CD8-positive, alpha-beta memory T cell (primary cell): Measurements from ENCODE around the gene SLC24A3. TPM values are rescaled to one million over a fixed set of nuclear protein-coding genes. Genes with fewer than 3 reads are reported as not detected.
A peak's percentile ranks its signal among the peaks of the same experiment; 100 is the strongest.

Experiments
- CTCF ChIA-PET: fragments of 350-600 bp; sonication (Branson Sonifier 250); formaldehyde crosslinking; loops from one replicate; lab custom pipeline; 2021; ENCODE audit warnings: antibody characterized with exemption; lab: Charles Lee
- POLR2A ChIA-PET: fragments of 350-600 bp; sonication (Branson Sonifier 250); formaldehyde crosslinking; loops from one replicate; lab custom pipeline; 2021; ENCODE audit warnings: antibody characterized with exemption; lab: Charles Lee
- DNase-seq, 5 donors: peaks; one replicate each; pipeline versions ENCODE4 v3.0.0 to v3.0.0-alpha.2; 2020 to 2022; ENCODE audit warnings: mixed read lengths in 1 of 5
- H3K27ac ChIP-seq: one replicate; pipeline ENCODE4 v1.7.0; 2013; ENCODE audit warnings: low read depth, mild to moderate bottlenecking, low read length, moderate library complexity
- H3K27me3 ChIP-seq: 2 replicates; pipeline ENCODE4 v1.7.0; 2013; ENCODE audit warnings: low read length, mild to moderate bottlenecking; ENCODE audit not compliant: insufficient read depth, poor library complexity, severe bottlenecking
- H3K36me3 ChIP-seq: 2 replicates; pipeline ENCODE4 v1.7.0; 2013; ENCODE audit warnings: mild to moderate bottlenecking, low read length, moderate library complexity; ENCODE audit not compliant: insufficient read depth
- H3K4me1 ChIP-seq: 2 replicates; pipeline ENCODE4 v1.7.0; 2013; ENCODE audit warnings: mild to moderate bottlenecking, low read length, moderate library complexity; ENCODE audit not compliant: insufficient read depth
- H3K4me3 ChIP-seq: 2 replicates; pipeline ENCODE4 v1.7.0; 2013; ENCODE audit warnings: mild to moderate bottlenecking, low read length
- H3K9me3 ChIP-seq: 2 replicates; pipeline ENCODE4 v1.7.0; 2013; ENCODE audit warnings: mild to moderate bottlenecking, low read length
- H3K27ac Mint-ChIP-seq, 8 donors: one replicate each; pipeline ENCODE4 v1.8.0; 2020 to 2021; ENCODE audit warnings: mixed read lengths in 8 of 8, mild to moderate bottlenecking in 6 of 8, inconsistent platforms in 3 of 8, moderate library complexity in 3 of 8
- H3K27me3 Mint-ChIP-seq, 2 donors: one replicate each; pipeline ENCODE4 v1.8.0; 2020 to 2021; ENCODE audit warnings: mixed read lengths in 2 of 2, mild to moderate bottlenecking in 1 of 2, moderate library complexity in 1 of 2
- H3K36me3 Mint-ChIP-seq, 3 donors: one replicate each; pipeline ENCODE4 v1.8.0; 2020 to 2021; ENCODE audit warnings: mixed read lengths in 3 of 3, inconsistent platforms in 1 of 3, mild to moderate bottlenecking in 1 of 3
- H3K4me1 Mint-ChIP-seq, 3 donors: one replicate each; pipeline ENCODE4 v1.8.0; 2020 to 2021; ENCODE audit warnings: mixed read lengths in 3 of 3, inconsistent platforms in 1 of 3, mild to moderate bottlenecking in 1 of 3
- H3K4me3 Mint-ChIP-seq, 7 donors: one replicate each; pipeline ENCODE4 v1.8.0; 2020 to 2021; ENCODE audit warnings: mixed read lengths in 7 of 7, mild to moderate bottlenecking in 6 of 7, moderate library complexity in 4 of 7, inconsistent platforms in 2 of 7
- H3K9me3 Mint-ChIP-seq, 5 donors: one replicate each; pipeline ENCODE4 v1.8.0; 2020 to 2022; ENCODE audit warnings: mixed read lengths in 5 of 5, mild to moderate bottlenecking in 3 of 5, moderate library complexity in 2 of 5, inconsistent platforms in 1 of 5
- polyA plus RNA-seq: library from polyadenylated mRNA; unstranded; fragments of 300-500 nt; fragmentation: Illumina TruSeq; gene quantifications from one replicate; pipeline ENCODE4 v1.2.3, GENCODE V29; 2021
- total RNA-seq, 2 experiments: library from RNA; stranded (reverse); gene quantifications; one replicate each; pipeline ENCODE4 v1.2.3, GENCODE V29; 2021

SLC24A3 gene
- total and polyA plus RNA-seq, 3 experiments from 2014 or later = not detected

DNA sequence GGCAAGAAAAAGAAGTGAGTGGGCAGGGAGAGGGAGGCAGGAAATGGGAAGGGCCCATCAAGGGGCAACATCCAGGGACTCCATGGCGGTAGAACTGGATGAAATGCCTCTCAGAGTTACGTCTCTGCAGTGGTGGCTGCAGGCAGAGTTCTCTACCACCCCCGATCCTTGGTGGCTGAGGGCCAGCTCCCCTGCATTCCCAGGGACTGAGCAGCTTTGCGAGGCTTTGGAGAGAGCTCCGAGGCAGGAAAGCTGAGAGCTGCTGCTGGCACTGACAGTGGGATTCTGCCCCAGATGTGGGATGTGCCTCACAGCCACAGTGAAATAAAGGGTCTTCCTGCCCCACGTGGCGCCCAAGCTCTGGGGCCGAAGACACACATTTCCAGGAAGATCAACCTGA, 236.6 kb downstream of the SLC24A3 start:
- Mint-ChIP-seq H3K4me3 (peak overlapping the region in 1 of 7 donors; percentile 23), H3K9me3 (peaks cover 0 to 14% (median 4%) of the 10 kb centered on the region in 5 donors), H3K27me3 (peaks cover 0 to 3% of the 10 kb centered on the region in 2 donors), H3K27ac (no peak overlapping the region), H3K36me3 (no peaks in the 10 kb centered on the region), H3K4me1 (peaks cover 0 to 9% (median 8%) of the 10 kb centered on the region in 3 donors)
- no peaks in the 10 kb centered on the region for H3K36me3 ChIP-seq
- H3K27me3 ChIP-seq = no peaks in the 10 kb centered on the region
- H3K9me3 ChIP-seq = no peaks in the 10 kb centered on the region
- H3K27ac ChIP-seq = no peak overlapping the region
- no peak for DNase-seq
- ChIA-PET CTCF (no interaction called here), POLR2A (no interaction called here)
- no peak overlapping the region for H3K4me3 ChIP-seq
- no peaks in the 10 kb centered on the region for H3K4me1 ChIP-seq

DNA sequence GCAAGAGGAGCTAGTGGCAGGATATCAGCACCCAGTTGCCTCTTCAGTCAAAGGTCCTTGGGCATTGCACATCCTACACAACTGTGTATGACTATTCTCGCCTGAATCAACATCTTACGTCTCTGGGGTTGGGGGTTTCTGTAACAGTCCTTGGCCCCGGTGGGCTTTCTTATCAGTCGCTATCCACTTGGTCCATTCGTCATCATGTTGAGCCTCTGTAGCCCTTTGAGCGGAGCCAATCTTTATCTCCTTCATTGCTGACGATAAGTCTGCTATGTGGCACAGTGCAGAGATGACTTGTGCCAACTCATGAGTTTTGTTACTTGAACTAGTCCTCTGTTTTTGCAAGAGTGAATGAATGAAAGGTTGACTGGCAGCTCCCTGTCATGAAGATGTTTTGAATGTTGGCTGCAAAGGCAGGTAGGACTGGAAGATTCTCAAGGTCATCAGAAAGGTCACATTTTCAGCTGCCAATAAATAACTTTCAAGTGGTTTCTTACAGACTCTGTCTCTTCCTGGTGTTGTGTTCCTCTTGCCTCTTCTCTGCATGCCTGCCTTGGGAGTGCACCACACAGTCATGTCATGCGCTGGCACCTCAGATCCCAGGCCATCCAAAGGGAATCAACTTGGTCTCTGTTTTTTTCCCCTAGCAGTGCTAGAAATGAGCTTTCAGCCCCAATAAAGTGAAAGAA, 238.9 kb downstream of the SLC24A3 start:
- peaks cover 0 to 9% (median 8%) of the 10 kb centered on the region in 3 donors for H3K4me1 Mint-ChIP-seq
- peaks cover 0 to 12% (median 0%) of the 10 kb centered on the region in 5 donors for H3K9me3 Mint-ChIP-seq
- ChIA-PET CTCF (no interaction called here), POLR2A (no interaction called here)
- H3K27me3 ChIP-seq = no peaks in the 10 kb centered on the region
- peaks cover 0 to 3% of the 10 kb centered on the region in 2 donors for H3K27me3 Mint-ChIP-seq
- peak overlapping the region in 3 of 7 donors; percentile 46 to 76 (median 47) for H3K4me3 Mint-ChIP-seq
- H3K9me3 ChIP-seq = no peaks in the 10 kb centered on the region
- no peaks in the 10 kb centered on the region for H3K36me3 ChIP-seq
- no peak for DNase-seq
- no peak overlapping the region for H3K27ac ChIP-seq
- peak overlapping the region in 1 of 8 donors; percentile 60 for H3K27ac Mint-ChIP-seq
- no peaks in the 10 kb centered on the region for H3K36me3 Mint-ChIP-seq
- no peak overlapping the region for H3K4me3 ChIP-seq
- no peaks in the 10 kb centered on the region for H3K4me1 ChIP-seq

DNA sequence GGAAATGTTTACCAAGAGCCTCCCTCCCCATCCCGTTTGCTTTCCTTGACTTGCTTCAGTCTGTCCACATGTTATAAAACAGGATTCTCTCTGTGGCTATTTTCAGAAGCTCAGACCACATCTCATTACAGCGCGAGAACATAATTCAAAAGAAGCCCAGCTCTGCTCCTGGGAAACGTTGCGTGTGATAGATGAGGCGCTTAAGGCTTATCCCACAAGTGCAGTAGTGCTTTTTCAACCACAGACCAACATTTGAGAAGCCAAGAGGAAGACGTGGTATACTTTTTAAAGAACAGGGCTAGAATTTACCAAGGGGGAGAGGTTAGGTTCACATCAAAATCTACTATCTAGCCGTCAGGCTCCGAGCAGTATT, 239.5 kb downstream of the SLC24A3 start:
- no peaks in the 10 kb centered on the region for H3K4me1 ChIP-seq
- no peaks in the 10 kb centered on the region for H3K36me3 ChIP-seq
- H3K27me3 Mint-ChIP-seq = peaks cover 0 to 3% of the 10 kb centered on the region in 2 donors
- H3K4me1 Mint-ChIP-seq = peaks cover 0 to 9% (median 8%) of the 10 kb centered on the region in 3 donors
- H3K9me3 ChIP-seq = no peaks in the 10 kb centered on the region
- peaks cover 0 to 12% (median 0%) of the 10 kb centered on the region in 5 donors for H3K9me3 Mint-ChIP-seq
- H3K4me3 Mint-ChIP-seq = peak overlapping the region in 4 of 7 donors; percentile 3 to 76 (median 46)
- DNase-seq = no peak
- H3K27me3 ChIP-seq = no peaks in the 10 kb centered on the region
- POLR2A ChIA-PET = no interaction called here
- H3K27ac ChIP-seq = no peak overlapping the region
- no peak overlapping the region for H3K4me3 ChIP-seq
- CTCF ChIA-PET = no interaction called here
- H3K36me3 Mint-ChIP-seq = no peaks in the 10 kb centered on the region
- peak overlapping the region in 1 of 8 donors; percentile 44 for H3K27ac Mint-ChIP-seq

DNA sequence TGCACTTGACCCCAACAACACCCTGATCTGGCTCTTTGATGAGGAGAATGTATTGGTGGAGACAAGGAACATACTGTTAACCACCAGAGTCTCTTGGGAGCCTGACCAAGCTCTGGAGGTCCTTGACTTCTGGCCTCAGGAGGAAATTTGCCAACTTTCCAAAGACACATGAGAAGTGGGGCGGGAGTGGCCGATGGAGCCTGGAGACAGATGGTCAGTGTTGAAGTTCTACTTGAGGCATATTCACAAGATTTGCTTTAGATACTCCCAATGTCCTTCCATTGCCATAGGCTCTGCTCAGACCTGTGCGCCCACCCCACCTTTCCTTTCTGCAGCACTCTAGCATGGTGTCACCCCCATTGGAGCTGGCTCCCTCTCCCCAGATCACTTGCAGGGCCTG, 241.0 kb downstream of the SLC24A3 start:
- Histone ChIP-seq H3K27me3 (no peaks in the 10 kb centered on the region), H3K27ac (no peak overlapping the region), H3K4me3 (no peak overlapping the region), H3K4me1 (no peaks in the 10 kb centered on the region), H3K9me3 (no peaks in the 10 kb centered on the region), H3K36me3 (no peaks in the 10 kb centered on the region)
- Mint-ChIP-seq H3K27ac (peak overlapping the region in 1 of 8 donors; percentile 61), H3K27me3 (no peaks in the 10 kb centered on the region), H3K4me3 (no peak overlapping the region), H3K36me3 (no peaks in the 10 kb centered on the region), H3K4me1 (peaks cover 0 to 9% (median 8%) of the 10 kb centered on the region in 3 donors), H3K9me3 (peaks cover 0 to 3% (median 0%) of the 10 kb centered on the region in 5 donors)
- ChIA-PET CTCF (no interaction called here), POLR2A (no interaction called here)
- no peak for DNase-seq

DNA sequence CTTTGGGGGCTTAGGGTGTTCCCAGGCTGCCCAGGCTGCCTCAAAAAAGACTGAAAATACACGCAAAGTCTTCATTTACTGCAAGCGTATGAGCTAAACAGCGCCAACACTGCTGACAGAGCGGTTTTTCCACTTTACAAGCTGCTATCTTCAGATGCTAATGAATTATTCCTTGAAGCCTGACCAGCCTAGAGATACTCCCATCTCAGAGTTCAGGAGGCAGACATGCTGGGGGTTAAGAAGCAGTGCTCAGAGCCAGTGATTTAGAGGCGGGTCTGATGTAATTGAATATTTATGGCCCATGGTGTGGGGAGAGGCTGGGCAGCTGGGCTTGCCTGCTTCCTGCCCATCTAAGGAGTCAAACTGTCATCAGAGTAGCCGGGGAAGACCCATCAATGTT, 241.4 kb downstream of the SLC24A3 start:
- Mint-ChIP-seq H3K9me3 (peaks cover 0 to 3% (median 0%) of the 10 kb centered on the region in 5 donors), H3K27me3 (no peaks in the 10 kb centered on the region), H3K4me1 (peaks cover 0 to 9% (median 8%) of the 10 kb centered on the region in 3 donors), H3K4me3 (no peak overlapping the region), H3K36me3 (no peaks in the 10 kb centered on the region), H3K27ac (peak overlapping the region in 1 of 8 donors; percentile 61)
- Histone ChIP-seq H3K27ac (no peak overlapping the region), H3K9me3 (no peaks in the 10 kb centered on the region), H3K4me1 (no peaks in the 10 kb centered on the region), H3K27me3 (no peaks in the 10 kb centered on the region), H3K36me3 (no peaks in the 10 kb centered on the region), H3K4me3 (no peak overlapping the region)
- DNase-seq = no peak
- POLR2A ChIA-PET = no interaction called here
- CTCF ChIA-PET = no interaction called here

DNA sequence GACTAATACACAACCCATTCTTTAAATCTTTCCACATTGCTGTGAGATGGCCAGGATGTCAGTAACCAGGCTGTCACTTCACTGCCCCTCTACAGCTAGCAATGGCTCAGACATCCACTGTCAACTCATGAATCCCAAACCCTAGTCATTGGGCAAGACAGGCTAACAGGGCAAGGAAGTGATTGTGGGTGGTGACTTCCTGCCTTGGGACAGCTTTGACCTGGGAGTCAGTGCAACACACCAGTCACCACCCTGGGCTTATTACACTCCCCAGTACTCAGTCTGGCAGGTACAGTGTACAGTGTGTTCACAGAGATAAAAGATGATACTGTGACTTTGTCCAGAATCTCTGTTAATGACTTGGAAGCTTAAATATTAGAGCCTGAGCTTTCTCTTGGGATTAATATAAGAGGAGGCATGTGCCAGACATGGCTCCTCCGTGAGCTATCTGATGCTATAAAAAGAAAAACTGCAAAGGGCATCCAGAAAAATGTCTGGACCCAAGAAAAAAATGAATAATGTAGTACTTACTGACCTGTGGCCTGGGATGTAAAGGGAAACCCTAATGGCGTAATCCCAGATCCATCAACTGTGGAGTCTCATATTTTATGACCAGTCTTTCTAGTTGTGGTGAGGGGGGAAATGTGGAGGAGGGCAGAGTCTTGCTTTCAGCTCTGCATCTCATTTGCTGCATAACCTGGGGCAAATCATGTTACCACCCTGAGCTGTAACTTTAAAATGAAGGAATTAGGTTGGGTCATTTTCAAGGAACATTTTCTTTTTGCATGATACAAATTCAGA, 244.4 kb downstream of the SLC24A3 start:
- H3K27ac Mint-ChIP-seq = no peak overlapping the region
- H3K9me3 Mint-ChIP-seq = peaks cover 0 to 2% (median 0%) of the 10 kb centered on the region in 5 donors
- H3K36me3 Mint-ChIP-seq = no peaks in the 10 kb centered on the region
- H3K4me1 ChIP-seq = no peaks in the 10 kb centered on the region
- POLR2A ChIA-PET = no interaction called here
- no peaks in the 10 kb centered on the region for H3K36me3 ChIP-seq
- no peak overlapping the region for H3K4me3 ChIP-seq
- no peaks in the 10 kb centered on the region for H3K9me3 ChIP-seq
- no peak overlapping the region for H3K27ac ChIP-seq
- H3K4me1 Mint-ChIP-seq = peaks cover 0 to 6% (median 4%) of the 10 kb centered on the region in 3 donors
- H3K27me3 Mint-ChIP-seq = no peaks in the 10 kb centered on the region
- no peaks in the 10 kb centered on the region for H3K27me3 ChIP-seq
- DNase-seq = no peak
- no peak overlapping the region for H3K4me3 Mint-ChIP-seq
- CTCF ChIA-PET = no interaction called here

DNA sequence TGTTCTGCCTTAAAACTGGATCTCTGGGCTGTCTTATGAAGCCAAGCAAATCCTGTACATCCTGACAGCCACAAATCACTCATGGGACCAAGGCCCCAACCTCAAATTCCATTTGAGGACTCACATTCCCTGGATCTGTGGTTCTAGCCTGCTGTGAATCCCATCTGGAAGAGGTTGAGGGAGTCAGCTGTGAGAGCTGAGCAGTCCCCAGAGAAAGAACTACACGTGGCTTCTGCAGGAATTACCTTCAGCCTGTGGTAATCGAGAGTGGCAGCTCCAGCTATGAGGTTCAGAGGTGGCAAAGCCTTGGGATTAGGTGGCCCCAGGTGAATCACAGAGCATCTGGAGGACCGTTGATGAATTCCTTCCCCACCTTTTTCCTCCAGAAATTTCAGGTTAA, 245.2 kb downstream of the SLC24A3 start:
- CTCF ChIA-PET = no interaction called here
- no peak overlapping the region for H3K4me3 Mint-ChIP-seq

DNA sequence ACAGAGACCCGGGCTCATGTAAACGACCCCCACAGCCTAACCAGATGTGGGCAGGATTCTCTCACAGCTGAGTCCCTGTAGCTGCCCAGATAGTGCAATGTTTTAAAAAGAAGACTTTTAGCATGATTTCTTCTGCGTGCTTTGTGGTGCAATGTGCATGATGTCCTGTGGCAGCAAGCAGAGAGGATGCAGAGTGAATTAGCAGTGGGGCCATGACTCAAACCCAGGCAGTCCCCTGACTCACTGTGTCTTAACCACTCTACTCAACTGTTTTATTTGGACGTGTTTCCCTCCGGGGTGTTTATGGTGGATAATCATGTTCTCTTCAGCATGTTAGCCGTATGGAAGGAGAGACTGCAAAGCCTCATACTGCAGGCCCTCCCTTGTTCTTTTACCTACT, 247.9 kb downstream of the SLC24A3 start:
- Histone ChIP-seq H3K27ac (no peak overlapping the region), H3K4me3 (no peak overlapping the region), H3K9me3 (no peaks in the 10 kb centered on the region), H3K27me3 (no peaks in the 10 kb centered on the region), H3K4me1 (no peaks in the 10 kb centered on the region), H3K36me3 (no peaks in the 10 kb centered on the region)
- no peaks in the 10 kb centered on the region for H3K4me1 Mint-ChIP-seq
- H3K9me3 Mint-ChIP-seq = no peaks in the 10 kb centered on the region
- H3K36me3 Mint-ChIP-seq = no peaks in the 10 kb centered on the region
- H3K4me3 Mint-ChIP-seq = no peak overlapping the region
- H3K27me3 Mint-ChIP-seq = no peaks in the 10 kb centered on the region
- no peak overlapping the region for H3K27ac Mint-ChIP-seq
- CTCF ChIA-PET = no interaction called here
- POLR2A ChIA-PET = no interaction called here
- no peak for DNase-seq

More for the DNA sequence above, 245.2 kb downstream of the SLC24A3 start:
- Histone ChIP-seq H3K4me1 (no peaks in the 10 kb centered on the region), H3K27me3 (no peaks in the 10 kb centered on the region), H3K36me3 (no peaks in the 10 kb centered on the region), H3K27ac (no peak overlapping the region), H3K9me3 (no peaks in the 10 kb centered on the region), H3K4me3 (no peak overlapping the region)
- no peak for DNase-seq
- no peaks in the 10 kb centered on the region for H3K36me3 Mint-ChIP-seq
- no peak overlapping the region for H3K27ac Mint-ChIP-seq
- POLR2A ChIA-PET = no interaction called here
- no peaks in the 10 kb centered on the region for H3K4me1 Mint-ChIP-seq
- peaks cover 0 to under 1% (median 0%) of the 10 kb centered on the region in 5 donors for H3K9me3 Mint-ChIP-seq
- H3K27me3 Mint-ChIP-seq = no peaks in the 10 kb centered on the region
